Left kidney (tissue), 8 donors: ENCODE measurements around the gene RFC1. TPM values are rescaled to one million over a fixed set of nuclear protein-coding genes. Genes with fewer than 3 reads are reported as not detected.
"Not testable (repeated sequence)": the region's sequence is repeated elsewhere in the genome, so short reads cannot be mapped to it uniquely, and the experiment has no call there.

Experiments used
- DNase-seq: peaks from one replicate; pipeline ENCODE4 v3.0.0-alpha.2; 2013
- long read RNA-seq, 8 donors: transcript quantifications; one replicate each; lab custom pipeline, GENCODE V29; 2026
- polyA plus RNA-seq: library from polyadenylated mRNA; unstranded; fragments of 120-200 nt; gene quantifications from one replicate; pipeline ENCODE4 v1.2.1, GENCODE V29; 2013; ENCODE audit not compliant: insufficient read length

Gene RFC1, protein sequence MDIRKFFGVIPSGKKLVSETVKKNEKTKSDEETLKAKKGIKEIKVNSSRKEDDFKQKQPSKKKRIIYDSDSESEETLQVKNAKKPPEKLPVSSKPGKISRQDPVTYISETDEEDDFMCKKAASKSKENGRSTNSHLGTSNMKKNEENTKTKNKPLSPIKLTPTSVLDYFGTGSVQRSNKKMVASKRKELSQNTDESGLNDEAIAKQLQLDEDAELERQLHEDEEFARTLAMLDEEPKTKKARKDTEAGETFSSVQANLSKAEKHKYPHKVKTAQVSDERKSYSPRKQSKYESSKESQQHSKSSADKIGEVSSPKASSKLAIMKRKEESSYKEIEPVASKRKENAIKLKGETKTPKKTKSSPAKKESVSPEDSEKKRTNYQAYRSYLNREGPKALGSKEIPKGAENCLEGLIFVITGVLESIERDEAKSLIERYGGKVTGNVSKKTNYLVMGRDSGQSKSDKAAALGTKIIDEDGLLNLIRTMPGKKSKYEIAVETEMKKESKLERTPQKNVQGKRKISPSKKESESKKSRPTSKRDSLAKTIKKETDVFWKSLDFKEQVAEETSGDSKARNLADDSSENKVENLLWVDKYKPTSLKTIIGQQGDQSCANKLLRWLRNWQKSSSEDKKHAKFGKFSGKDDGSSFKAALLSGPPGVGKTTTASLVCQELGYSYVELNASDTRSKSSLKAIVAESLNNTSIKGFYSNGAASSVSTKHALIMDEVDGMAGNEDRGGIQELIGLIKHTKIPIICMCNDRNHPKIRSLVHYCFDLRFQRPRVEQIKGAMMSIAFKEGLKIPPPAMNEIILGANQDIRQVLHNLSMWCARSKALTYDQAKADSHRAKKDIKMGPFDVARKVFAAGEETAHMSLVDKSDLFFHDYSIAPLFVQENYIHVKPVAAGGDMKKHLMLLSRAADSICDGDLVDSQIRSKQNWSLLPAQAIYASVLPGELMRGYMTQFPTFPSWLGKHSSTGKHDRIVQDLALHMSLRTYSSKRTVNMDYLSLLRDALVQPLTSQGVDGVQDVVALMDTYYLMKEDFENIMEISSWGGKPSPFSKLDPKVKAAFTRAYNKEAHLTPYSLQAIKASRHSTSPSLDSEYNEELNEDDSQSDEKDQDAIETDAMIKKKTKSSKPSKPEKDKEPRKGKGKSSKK
- polyA plus RNA-seq, result 91.5 TPM
- long read RNA-seq, donor 1, full-length matches to known transcripts, result 4 of 55 reads
- long read RNA-seq, donor 1, partial matches to known transcripts, result 51 of 55 reads
- long read RNA-seq, donor 1, other reads (novel, unspliced or antisense), result 0 of 55 reads
- long read RNA-seq, donor 2, full-length matches to known transcripts, result 7 of 52 reads
- long read RNA-seq, donor 2, partial matches to known transcripts, result 45 of 52 reads
- long read RNA-seq, donor 2, other reads (novel, unspliced or antisense), result 0 of 52 reads
- long read RNA-seq, donor 3, full-length matches to known transcripts, result 3 of 50 reads
- long read RNA-seq, donor 3, partial matches to known transcripts, result 47 of 50 reads
- long read RNA-seq, donor 3, other reads (novel, unspliced or antisense), result 0 of 50 reads
- long read RNA-seq, donor 4, result 0 reads
- long read RNA-seq, donor 5, full-length matches to known transcripts, result 8 of 72 reads
- long read RNA-seq, donor 5, partial matches to known transcripts, result 64 of 72 reads
- long read RNA-seq, donor 5, other reads (novel, unspliced or antisense), result 0 of 72 reads
- long read RNA-seq, donor 6, full-length matches to known transcripts, result 3 of 49 reads
- long read RNA-seq, donor 6, partial matches to known transcripts, result 46 of 49 reads
- long read RNA-seq, donor 6, other reads (novel, unspliced or antisense), result 0 of 49 reads
- long read RNA-seq, donor 7, full-length matches to known transcripts, result 3 of 90 reads
- long read RNA-seq, donor 7, partial matches to known transcripts, result 87 of 90 reads
- long read RNA-seq, donor 7, other reads (novel, unspliced or antisense), result 0 of 90 reads
- long read RNA-seq, donor 8, full-length matches to known transcripts, result 2 of 2 reads
- long read RNA-seq, donor 8, partial matches to known transcripts, result 0 of 2 reads
- long read RNA-seq, donor 8, other reads (novel, unspliced or antisense), result 0 of 2 reads

DNA sequence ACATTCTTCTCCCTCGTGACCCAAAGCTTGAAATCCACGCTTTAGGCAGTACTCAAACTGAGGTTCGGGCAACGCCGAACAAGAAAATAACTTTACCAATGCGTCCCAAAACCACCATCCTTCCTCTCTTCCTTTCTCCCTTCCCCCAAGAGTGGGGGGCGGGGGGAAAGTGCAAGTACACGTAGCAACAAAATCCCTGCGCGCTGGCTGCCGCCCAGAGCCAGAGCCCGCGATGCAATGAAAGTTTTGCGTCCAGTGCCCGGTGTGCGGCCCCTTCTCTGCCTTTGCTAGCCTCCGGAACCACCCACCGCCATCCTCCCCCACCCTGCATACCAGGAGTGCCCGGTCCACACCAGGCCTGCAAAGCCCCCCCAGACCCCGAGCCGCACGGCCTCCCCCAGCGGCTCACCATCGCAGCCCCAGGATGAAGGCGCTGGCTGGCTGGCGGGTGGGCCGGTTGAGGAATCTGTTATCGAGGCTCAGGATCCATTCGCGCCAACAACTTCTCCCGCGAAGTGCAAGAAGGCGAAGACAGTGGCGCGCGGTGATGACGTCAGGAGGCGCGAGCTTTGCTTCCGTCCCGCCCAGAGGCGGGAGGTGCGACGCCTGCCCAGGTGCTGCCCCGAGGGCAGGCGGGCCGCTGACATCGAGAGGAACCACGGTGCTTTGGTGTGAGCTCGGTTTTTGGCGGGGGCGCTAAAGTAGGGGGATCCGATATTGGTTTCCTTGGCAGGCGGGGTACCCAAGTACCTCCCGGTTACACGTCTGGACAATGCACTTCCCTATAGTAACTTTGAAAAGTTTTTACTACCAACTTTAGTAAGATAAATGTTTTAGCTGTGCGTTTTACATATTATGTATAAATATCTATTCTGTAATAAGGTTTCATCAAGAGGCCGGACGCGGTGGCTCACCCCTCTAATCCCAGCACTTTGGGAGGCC lies at the start of gene RFC1:
TSS of gene RFC1 (minus strand) at position 533 of the 942 bp plus-strand sequence. CDS start at position 412, 121 bp downstream.
- DNase-seq, result peak; percentile 94

DNA sequence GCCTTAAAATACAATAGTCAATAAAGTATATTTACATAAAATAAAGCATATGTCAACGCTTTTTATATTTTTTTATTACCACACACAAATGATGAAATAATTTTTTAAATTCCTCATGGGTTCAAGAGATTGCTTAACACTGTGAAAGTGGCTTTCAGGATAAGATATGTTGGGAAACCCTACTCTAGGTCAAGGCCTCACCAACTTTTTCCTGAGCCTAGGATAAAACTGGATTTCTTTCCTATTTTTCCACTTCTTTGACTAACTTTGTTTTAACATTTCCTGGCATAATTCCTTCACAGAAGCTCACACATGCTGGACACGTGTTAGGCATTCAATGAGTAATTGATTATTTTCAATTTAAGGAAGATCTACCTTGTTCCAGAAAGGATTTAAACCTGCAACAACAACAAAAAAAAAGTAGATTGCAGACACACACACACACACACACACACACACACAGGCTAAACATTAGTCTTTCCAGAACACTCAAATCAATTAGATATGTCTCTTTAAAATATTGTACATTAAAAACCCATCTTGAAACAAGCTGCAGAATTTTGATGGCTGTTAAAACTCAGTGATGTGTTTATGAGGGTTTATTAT lies 49.6 kb upstream of the RFC1 start:
- DNase-seq, result no peak

DNA sequence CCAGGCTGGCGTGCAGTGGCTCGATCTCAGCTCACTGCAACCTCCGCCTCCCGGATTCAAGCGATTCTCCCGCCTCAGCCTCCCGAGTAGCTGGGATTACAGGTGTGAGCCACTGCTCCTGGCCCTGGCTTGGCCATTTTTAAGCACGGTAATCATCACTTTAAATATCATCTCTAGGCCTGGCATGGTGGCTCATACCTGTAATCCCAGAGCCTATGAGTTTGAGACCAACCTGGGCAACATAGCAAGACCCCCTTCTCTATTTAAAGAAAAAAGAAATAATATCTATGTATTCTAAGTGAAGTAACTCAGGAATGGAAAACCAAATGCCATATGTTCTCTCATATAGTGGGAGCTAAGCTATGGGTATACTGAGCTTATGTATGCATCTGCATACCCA lies 45.4 kb upstream of the RFC1 start:
- not testable (repeated sequence) for DNase-seq

GRCh38 chr4:39410415-39410814 lies 44.3 kb upstream of the RFC1 start:
- DNase-seq, result no peak

- DNase-seq, result no peak
These were observed 41.4 kb upstream of the RFC1 start for GRCh38 chr4:39407584-39407885.

DNA sequence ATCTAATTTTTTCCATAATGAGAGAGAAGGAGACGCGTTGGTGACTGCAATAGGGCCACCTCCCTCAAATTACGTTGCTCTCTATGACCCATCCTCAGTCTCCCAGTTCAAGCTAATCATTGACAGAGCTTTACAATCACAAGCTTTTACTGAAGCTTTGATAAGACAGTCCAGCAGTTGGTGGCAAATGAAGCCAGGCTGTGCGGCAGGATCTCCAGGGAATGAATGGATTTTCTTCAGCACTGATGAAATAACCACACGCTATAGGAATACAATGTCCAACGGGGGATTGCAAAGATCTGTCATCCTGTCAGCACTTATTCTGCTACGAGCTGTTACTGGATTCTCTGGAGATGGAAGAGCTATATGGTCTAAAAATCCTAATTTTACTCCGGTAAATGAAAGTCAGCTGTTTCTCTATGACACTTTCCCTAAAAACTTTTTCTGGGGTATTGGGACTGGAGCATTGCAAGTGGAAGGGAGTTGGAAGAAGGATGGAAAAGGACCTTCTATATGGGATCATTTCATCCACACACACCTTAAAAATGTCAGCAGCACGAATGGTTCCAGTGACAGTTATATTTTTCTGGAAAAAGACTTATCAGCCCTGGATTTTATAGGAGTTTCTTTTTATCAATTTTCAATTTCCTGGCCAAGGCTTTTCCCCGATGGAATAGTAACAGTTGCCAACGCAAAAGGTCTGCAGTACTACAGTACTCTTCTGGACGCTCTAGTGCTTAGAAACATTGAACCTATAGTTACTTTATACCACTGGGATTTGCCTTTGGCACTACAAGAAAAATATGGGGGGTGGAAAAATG lies 40.8 kb upstream of the RFC1 start, which contains the start of gene KLB:
TSS of gene KLB (plus strand) at position 168 of the 821 bp plus-strand sequence. CDS start at position 188, 20 bp downstream.
- no peak for DNase-seq

DNA sequence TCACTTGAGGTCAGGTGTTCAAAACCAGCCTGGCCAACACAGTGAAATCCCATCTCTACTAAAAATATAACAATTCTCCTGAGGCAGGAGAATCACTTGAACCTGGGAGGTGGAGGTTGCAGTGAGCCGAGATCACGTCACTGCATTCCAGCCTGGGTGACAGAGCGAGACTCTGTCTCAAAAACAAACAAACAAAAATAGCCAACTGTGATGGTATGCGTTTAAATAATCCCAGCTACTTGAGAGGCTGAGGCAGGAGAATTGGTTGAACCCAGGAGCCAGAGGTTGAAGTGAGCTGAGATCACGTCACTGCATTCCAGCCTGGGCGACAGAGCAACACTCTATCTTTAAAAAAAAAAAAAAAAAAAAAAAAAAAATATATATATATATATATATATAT lies 35.5 kb upstream of the RFC1 start:
- not testable (repeated sequence) for DNase-seq

DNA sequence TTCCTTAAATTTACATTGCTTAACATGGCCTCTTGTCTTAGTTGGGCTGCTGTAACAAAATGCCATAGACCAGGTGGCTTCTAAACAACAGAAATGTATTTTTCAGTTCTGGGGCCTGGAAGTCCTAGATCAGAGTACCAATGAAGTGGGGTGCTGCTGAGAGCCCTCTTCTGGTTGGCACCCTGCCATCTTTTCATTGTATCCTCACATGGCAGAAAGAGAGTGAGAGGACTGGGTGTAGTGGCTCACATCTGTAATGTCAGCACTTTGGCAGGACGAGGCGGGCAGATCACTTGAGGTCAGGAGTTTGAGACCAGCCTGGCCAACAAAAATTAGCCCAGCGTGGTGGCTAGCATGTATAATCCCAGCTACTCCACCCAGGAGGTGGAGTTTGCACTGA lies 28.5 kb upstream of the RFC1 start:
- DNase-seq, result no peak

DNA sequence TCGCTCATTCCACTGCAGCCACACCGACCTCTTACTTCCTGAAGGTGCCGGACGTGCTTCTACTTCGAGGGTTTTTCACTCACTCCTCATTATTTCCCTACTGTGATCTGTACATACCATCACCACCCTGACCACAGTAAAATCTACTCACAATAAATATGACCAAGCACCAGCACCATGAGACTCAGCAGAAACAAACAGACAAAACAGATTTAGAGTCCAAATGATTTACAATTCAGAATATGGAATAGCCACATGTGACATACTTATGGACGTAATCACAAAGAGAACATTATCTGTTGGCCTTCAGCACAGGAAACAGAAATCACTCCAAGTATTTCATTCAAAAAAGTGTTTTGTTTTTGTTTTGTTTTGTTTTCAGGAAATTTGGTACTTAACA lies 24.4 kb upstream of the RFC1 start:
- no peak for DNase-seq

GRCh38 chr4:39384563-39384962 lies 18.4 kb upstream of the RFC1 start:
- DNase-seq, result no peak

GRCh38 chr4:39383690-39384089 lies 17.5 kb upstream of the RFC1 start:
- no peak for DNase-seq

DNA sequence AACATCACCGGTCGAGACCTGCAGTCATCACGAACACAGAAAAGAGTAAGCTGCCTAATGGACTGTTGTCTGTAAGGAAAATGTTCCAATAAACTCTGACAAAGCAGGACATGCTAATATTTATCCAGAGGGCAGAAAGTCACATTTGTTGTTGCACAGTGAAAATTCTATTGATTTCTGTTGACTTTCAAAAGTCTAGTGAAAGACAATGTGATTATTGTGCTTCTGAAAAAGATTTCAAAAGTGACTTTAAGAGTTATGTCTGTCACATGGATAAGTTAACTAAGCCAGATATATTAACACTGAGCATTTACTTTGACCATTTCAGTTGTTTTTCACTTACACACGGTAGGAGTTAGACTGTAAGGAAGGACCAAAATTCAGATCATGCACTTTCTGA lies 9.3 kb upstream of the RFC1 start:
- no peak for DNase-seq

- DNase-seq, result not testable (repeated sequence)
These were observed 5.0 kb upstream of the RFC1 start for GRCh38 chr4:39371209-39371608.

GRCh38 chr4:39369301-39369700 lies 3.1 kb upstream of the RFC1 start:
- no peak for DNase-seq

DNA sequence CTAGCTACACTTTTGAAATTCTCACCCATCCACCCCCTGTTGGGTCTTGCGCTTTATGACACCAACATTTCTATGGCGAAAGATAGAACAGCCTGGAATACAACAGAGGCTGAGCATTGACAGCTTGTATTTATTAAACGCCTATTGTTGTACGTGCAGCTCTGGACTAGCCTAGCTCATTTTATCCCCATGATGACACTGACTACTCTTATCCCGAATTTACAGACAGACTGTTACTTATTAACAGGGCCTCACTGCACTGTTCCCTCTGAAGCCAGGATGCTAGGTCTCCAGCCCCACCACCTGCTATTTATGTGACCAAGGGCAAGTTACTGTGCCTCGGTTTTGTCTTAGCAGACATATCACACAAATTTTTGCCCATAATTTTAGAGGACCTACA lies 1.0 kb upstream of the RFC1 start:
- DNase-seq, result no peak

DNA sequence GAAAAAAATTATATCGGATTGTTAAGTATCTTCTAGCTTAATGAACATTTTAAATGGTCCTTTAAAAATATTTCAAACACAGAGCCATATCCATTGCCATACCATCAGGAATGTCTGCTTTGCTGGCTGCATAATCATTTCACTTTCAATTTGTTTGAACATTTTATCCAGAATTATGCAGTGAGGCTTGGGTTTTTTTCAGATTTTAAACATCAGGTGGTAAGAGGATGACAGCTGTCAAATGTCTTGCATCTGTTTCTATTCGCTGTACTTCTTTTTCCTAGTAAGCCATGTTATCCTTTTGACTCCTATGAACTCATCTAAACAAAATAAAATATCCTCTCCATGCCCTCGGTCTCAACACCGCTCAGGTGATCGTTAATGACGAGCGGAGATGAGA lies 802 bp downstream of the RFC1 start:
- no peak for DNase-seq

DNA sequence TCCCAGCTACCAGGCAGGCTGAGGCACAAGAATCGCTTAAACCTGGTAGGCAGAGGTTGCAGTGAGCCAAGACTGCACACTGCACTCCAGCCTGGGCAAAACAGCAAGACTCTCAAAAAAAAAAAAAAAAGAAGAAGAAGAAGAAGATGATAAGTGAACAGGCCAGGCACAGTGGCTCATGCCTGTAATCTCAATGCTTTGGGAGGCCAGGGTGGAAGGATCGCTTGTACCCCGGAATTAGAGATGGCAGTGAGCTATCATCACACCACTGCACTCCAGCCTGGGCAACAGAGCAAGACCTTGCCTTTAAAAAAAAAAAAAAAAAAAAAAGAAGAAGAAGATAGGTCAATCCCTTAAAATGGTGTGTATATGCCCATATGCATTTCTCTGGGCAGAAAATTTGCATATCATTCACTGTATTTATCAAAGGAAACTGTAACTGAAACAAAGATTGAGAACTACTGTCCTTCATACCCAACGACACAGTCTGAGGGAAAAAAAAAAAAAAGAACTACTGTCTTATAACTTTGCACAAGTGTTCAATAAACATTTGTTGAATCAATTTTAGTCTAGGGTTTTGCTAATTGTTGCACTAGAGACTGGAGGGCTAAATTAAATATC lies 2.3 kb downstream of the RFC1 start:
- no peak for DNase-seq

- DNase-seq, result no peak
These were observed 3.3 kb downstream of the RFC1 start for GRCh38 chr4:39362827-39363226.
